ENCODE results near the gene PTGDS. TPM values are rescaled to one million over a fixed set of nuclear protein-coding genes. Genes with fewer than 3 reads are reported as not detected.
A peak's percentile ranks its signal among the peaks of the same experiment; 100 is the strongest.

The PTGDS gene
- total RNA-seq, 1 donor from 2014 or later = 5.0 TPM

DNA sequence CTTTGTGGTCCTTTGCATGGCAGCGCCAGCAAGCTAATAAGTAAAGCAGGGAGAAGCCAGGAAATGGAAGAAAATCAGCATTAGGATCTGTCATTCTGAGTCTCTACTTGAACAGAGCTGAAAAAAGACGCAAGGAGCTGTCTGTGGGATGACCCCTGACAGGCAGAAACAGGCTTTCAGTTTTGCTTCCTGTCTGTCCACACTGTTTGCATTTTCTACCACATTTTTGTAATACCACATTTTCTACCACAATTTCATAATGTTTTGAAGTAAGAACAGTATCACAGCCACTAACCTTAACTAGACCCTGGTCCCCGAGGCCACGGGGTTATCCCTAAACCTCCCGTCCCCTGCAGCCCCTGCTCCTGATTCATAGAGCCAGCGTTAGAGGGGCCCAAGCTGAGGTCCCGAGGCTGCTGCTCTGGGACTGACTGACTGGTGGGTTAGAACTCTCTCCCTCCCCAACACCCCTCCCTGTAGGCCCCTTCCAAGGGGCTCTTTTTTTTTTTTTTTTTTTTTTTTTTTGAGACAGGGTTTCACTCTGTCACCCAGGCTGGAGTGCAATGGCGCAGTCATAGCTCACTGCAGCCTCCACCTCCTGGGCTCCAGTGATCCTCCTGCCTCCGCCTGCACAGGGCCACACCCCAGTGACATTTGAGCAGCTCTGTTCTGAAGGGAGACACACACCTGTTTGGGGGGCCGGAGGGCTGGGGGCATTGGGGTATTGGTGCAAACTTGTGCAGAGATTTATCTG, 23.1 kb downstream of the PTGDS start:
- FAIRE-seq = no peak
- H3K4me1 ChIP-seq (ENCODE audit: insufficient read depth, low read length) = peaks cover 34% of the 10 kb centered on the region
- H3K27me3 ChIP-seq (ENCODE audit: insufficient read depth, low read length) = no peaks in the 10 kb centered on the region
- no peaks in the 10 kb centered on the region for H3K36me3 Mint-ChIP-seq (ENCODE audit: low read depth, unreplicated experiment)
- no peak overlapping the region for H3K4me3 Mint-ChIP-seq (ENCODE audit: unreplicated experiment)
- peak overlapping the region; percentile 40 for H3K4me2 ChIP-seq (ENCODE audit: low read length)
- H3K9me3 Mint-ChIP-seq (ENCODE audit: unreplicated experiment) = no peaks in the 10 kb centered on the region
- DNase-seq (ENCODE audit: low read depth) = peak; percentile 55
- no peak overlapping the region for H3K9ac ChIP-seq (ENCODE audit: low read length)
- TF ChIP-seq, protein P1, sequence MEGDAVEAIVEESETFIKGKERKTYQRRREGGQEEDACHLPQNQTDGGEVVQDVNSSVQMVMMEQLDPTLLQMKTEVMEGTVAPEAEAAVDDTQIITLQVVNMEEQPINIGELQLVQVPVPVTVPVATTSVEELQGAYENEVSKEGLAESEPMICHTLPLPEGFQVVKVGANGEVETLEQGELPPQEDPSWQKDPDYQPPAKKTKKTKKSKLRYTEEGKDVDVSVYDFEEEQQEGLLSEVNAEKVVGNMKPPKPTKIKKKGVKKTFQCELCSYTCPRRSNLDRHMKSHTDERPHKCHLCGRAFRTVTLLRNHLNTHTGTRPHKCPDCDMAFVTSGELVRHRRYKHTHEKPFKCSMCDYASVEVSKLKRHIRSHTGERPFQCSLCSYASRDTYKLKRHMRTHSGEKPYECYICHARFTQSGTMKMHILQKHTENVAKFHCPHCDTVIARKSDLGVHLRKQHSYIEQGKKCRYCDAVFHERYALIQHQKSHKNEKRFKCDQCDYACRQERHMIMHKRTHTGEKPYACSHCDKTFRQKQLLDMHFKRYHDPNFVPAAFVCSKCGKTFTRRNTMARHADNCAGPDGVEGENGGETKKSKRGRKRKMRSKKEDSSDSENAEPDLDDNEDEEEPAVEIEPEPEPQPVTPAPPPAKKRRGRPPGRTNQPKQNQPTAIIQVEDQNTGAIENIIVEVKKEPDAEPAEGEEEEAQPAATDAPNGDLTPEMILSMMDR (IDR thresholded peaks at IDR 0.05; ENCODE audit: insufficient read depth, low read depth, low read length) = no peak
- TF ChIP-seq EZH2 (IDR thresholded peaks at IDR 0.05; ENCODE audit: insufficient read depth, low read length) = no peak
- no peaks in the 10 kb centered on the region for H3K9me3 ChIP-seq (ENCODE audit: insufficient read depth, low read depth, low read length)
- no peak overlapping the region for H3K4me3 ChIP-seq (ENCODE audit: insufficient read depth, low read depth, low read length)
- no peak overlapping the region for H3K27ac ChIP-seq (ENCODE audit: low read depth, low read length)
- H3K27ac Mint-ChIP-seq (ENCODE audit: unreplicated experiment) = peak overlapping the region; percentile 58
- H3K27me3 Mint-ChIP-seq (ENCODE audit: low read depth, unreplicated experiment) = no peaks in the 10 kb centered on the region
- no peaks in the 10 kb centered on the region for H3K79me2 ChIP-seq (ENCODE audit: insufficient read depth, low read length)
- no peaks in the 10 kb centered on the region for H3K36me3 ChIP-seq (ENCODE audit: insufficient read depth, low read length)
- no peak overlapping the region for H2AFZ ChIP-seq (ENCODE audit: low read depth, low read length)
- no peaks in the 10 kb centered on the region for H4K20me1 ChIP-seq (ENCODE audit: insufficient read depth, low read length)
- peaks cover 11% of the 10 kb centered on the region for H3K4me1 Mint-ChIP-seq (ENCODE audit: low read depth, unreplicated experiment)

DNA sequence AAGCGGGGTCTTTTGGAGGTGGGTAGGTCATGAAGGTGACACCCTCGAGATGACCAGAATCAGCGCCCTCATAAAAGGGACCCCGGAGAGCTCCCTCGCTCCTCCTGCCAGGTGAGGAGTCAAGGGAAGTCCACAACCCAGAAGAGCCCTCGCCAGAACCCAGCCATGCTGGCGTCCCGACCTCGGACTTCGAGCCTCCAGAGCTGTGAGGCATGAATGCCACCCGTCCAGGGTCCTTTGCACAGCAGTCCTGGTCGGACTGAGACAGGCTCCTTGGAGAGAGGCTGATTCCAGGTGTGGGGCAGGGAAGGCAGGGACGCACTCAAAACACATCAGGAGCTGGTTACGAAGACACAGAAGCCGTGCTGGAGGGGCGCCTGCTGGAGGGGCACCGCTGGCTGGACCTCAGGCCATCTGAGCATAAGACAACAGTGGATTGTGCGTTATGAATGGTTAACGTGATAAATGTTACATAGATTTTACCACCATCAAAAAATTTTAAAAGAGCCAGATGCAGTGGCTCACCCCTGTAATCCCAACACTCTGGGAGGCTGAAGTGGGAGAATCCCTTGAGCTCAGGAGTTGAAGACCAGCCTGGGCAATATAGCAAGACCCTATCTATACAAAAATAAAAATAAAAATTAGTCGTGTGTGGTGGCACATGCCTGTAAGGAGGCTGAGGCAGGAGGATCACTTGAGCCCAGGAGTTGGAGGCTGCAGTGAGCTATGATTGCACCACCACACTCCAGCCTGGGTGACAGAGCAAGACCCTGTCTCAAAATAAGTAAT, 24.7 kb downstream of the PTGDS start:
- Mint-ChIP-seq H3K27ac (ENCODE audit: unreplicated experiment) (no peak overlapping the region), H3K4me1 (ENCODE audit: low read depth, unreplicated experiment) (peaks cover 11% of the 10 kb centered on the region), H3K4me3 (ENCODE audit: unreplicated experiment) (no peak overlapping the region), H3K9me3 (ENCODE audit: unreplicated experiment) (no peaks in the 10 kb centered on the region), H3K27me3 (ENCODE audit: low read depth, unreplicated experiment) (no peaks in the 10 kb centered on the region), H3K36me3 (ENCODE audit: low read depth, unreplicated experiment) (no peaks in the 10 kb centered on the region)
- Histone ChIP-seq H3K27ac (ENCODE audit: low read depth, low read length) (no peak overlapping the region), H3K9ac (ENCODE audit: low read length) (no peak overlapping the region), H2AFZ (ENCODE audit: low read depth, low read length) (no peak overlapping the region), H3K4me3 (ENCODE audit: insufficient read depth, low read depth, low read length) (no peak overlapping the region), H3K79me2 (ENCODE audit: insufficient read depth, low read length) (no peaks in the 10 kb centered on the region), H4K20me1 (ENCODE audit: insufficient read depth, low read length) (no peaks in the 10 kb centered on the region), H3K4me1 (ENCODE audit: insufficient read depth, low read length) (peaks cover 21% of the 10 kb centered on the region), H3K9me3 (ENCODE audit: insufficient read depth, low read depth, low read length) (no peaks in the 10 kb centered on the region), H3K36me3 (ENCODE audit: insufficient read depth, low read length) (no peaks in the 10 kb centered on the region), H3K27me3 (ENCODE audit: insufficient read depth, low read length) (no peaks in the 10 kb centered on the region), H3K4me2 (ENCODE audit: low read length) (no peak overlapping the region)
- TF ChIP-seq, protein P1 (IDR thresholded peaks at IDR 0.05; ENCODE audit: insufficient read depth, low read depth, low read length) = no peak
- TF ChIP-seq EZH2 (IDR thresholded peaks at IDR 0.05; ENCODE audit: insufficient read depth, low read length) = no peak
- no peak for DNase-seq (ENCODE audit: low read depth)
- no peak for FAIRE-seq
